ENCODE results near the gene DOCK6.

Gene DOCK6

DNA sequence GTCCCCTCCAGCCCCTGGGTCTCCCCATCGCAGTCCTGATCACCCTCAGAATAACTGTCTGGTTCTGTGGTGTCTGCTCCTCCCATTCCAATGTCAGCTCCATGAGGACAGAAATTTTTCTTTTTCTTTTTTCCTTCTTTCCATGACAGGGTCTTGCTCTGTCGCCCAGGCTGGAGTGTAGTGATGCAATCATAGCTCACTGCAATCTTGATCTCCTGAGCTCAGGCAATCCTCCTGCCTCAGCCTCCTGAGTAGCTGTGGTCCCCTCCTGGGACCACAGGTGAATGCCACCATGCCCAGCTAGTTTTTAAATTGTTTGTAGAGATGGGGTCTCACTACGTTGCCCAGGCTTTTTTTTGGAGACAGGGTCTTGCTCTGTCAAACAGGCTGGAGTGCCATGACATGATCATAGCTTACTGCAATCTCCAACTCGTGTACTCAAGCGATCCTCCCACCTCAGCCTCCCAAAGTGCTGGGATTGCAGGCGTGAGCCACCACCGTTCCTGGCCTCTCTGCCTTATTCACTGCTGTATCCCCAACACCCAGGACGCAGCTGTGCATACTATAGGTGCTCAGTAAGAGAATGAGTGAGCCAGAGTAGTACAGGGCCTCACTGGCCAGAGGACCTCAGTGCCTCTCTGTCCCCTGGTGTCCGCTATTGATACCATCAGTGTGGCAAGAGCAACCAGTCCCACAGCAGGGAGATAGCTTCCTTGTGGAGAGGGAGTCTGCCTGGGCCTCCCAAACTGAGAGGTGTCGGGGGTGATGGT is 5.2 kb upstream of the DOCK6 start:
- no peaks in the 10 kb centered on the region for H3K27me3 ChIP-seq
- H3K9me3 ChIP-seq: no peaks in the 10 kb centered on the region
- intact Hi-C loops (cut with DNase I; ENCODE audit: low total_unique reads): no loop called here
- H3K4me1 ChIP-seq: peaks cover 0 to 15% (median 4%) of the 10 kb centered on the region in 4 donors
- H3K4me3 ChIP-seq: no peak overlapping the region
- no peaks in the 10 kb centered on the region for H3K36me3 ChIP-seq
- TF ChIP-seq, protein P1, sequence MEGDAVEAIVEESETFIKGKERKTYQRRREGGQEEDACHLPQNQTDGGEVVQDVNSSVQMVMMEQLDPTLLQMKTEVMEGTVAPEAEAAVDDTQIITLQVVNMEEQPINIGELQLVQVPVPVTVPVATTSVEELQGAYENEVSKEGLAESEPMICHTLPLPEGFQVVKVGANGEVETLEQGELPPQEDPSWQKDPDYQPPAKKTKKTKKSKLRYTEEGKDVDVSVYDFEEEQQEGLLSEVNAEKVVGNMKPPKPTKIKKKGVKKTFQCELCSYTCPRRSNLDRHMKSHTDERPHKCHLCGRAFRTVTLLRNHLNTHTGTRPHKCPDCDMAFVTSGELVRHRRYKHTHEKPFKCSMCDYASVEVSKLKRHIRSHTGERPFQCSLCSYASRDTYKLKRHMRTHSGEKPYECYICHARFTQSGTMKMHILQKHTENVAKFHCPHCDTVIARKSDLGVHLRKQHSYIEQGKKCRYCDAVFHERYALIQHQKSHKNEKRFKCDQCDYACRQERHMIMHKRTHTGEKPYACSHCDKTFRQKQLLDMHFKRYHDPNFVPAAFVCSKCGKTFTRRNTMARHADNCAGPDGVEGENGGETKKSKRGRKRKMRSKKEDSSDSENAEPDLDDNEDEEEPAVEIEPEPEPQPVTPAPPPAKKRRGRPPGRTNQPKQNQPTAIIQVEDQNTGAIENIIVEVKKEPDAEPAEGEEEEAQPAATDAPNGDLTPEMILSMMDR (IDR thresholded peaks at IDR 0.05): no peak
- no peak overlapping the region for H3K27ac ChIP-seq
- no peak for DNase-seq

DNA sequence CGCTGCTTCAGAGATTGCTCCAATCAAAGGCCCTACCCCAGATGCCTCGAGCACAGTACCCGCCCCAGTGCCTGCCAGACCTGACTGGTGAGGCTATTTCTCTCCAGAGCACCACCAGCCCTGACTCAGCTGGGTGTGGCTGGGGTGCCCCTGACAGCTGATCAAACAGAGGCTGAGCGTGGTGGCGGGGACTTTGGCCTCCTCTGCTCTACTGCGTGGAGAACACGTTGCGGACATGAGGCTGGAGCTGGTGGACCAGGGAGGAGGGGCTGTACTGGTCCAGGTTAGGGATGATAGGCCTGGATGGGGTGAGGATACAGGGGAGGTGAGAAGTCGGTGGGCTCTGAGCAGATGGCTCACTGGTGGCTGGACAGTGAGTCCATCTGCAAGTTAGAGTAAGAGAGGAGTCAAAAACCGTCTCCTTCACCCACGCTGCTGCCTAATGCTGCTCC is 3.5 kb upstream of the DOCK6 start:
- peaks cover 0 to 23% (median 10%) of the 10 kb centered on the region in 4 donors for H3K4me1 ChIP-seq
- H3K27ac ChIP-seq: no peak overlapping the region
- no peaks in the 10 kb centered on the region for H3K27me3 ChIP-seq
- no peaks in the 10 kb centered on the region for H3K36me3 ChIP-seq
- no peaks in the 10 kb centered on the region for H3K9me3 ChIP-seq
- intact Hi-C loops (cut with DNase I; ENCODE audit: low total_unique reads): no loop called here
- TF ChIP-seq, protein P1 (IDR thresholded peaks at IDR 0.05): no peak
- DNase-seq: no peak
- H3K4me3 ChIP-seq: no peak overlapping the region

DNA sequence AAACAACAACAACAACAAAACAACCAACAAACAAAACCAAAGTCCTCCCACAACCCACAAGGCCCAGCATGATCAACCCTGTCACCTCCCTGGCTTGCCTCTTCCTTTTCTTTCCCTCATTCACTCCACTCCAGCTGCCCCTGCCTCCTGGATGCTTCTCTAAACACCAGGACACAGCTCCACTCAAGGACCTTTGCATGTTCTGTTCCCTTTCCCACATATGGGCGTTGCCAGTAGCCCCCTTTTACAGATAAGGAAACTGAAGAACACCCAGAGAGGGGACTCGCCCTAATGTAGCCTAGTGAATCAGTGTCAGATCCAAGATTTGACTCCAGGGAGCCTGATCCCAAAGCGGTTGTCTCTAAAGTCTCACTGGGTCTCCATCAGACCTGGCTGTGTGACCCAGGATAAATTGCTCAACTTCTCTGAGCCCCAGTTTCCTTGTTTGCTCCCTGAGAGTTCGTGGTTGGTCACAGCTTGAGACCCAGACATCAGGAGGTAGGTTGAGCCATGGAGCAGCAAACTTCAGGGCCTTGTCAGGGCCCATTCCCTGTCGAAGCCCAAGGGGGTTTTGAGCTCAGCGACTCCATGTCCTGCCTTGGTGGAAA is 3.0 kb upstream of the DOCK6 start:
- TF ChIP-seq, protein P1 (IDR thresholded peaks at IDR 0.05): no peak
- Histone ChIP-seq H3K9me3 (no peaks in the 10 kb centered on the region), H3K27ac (no peak overlapping the region), H3K27me3 (no peaks in the 10 kb centered on the region), H3K36me3 (no peaks in the 10 kb centered on the region), H3K4me3 (no peak overlapping the region), H3K4me1 (peaks cover 0 to 23% (median 10%) of the 10 kb centered on the region in 4 donors)
- no peak for DNase-seq
- intact Hi-C loops (cut with DNase I; ENCODE audit: low total_unique reads): no loop called here

DNA sequence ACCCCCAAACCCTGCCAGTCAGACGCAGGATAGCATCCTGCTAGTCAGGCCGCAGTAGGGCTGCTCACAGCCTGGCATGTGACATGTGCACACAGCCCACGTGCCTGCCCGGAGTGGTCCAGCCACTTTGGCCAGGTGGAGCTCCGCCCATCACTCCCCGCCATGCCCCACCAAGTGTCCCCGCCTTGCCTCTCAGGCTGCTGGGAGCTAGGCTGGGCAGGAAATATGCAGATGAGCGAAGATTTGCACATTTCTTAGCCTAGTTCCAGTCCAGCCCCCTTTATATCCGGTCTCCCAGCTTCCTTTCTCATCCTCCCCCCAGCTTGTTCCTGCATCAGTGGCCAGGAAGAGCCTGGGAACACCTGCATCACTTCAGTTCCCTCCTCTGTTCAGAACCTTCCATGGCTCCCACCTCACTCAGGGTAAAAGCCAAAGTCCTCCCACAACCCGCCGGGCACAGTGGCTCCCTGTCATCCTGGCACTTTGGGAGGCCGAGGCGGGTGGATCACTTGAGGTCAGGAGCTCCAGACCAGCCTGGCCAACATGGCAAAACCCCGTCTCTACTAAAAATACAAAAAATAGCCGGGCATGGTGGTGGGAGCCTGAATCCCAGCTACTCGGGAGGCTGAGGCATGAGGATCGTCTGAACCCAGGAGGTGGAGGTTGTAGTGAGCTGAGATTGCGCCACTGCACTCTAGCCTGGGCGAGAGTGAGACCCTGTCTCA is 2.3 kb upstream of the DOCK6 start:
- intact Hi-C loops (cut with DNase I; ENCODE audit: low total_unique reads): no loop called here
- Histone ChIP-seq H3K4me1 (peaks cover 0 to 23% (median 10%) of the 10 kb centered on the region in 4 donors), H3K27me3 (no peaks in the 10 kb centered on the region), H3K4me3 (no peak overlapping the region), H3K27ac (no peak overlapping the region), H3K36me3 (no peaks in the 10 kb centered on the region), H3K9me3 (no peaks in the 10 kb centered on the region)
- TF ChIP-seq, protein P1 (IDR thresholded peaks at IDR 0.05): no peak
- no peak for DNase-seq

DNA sequence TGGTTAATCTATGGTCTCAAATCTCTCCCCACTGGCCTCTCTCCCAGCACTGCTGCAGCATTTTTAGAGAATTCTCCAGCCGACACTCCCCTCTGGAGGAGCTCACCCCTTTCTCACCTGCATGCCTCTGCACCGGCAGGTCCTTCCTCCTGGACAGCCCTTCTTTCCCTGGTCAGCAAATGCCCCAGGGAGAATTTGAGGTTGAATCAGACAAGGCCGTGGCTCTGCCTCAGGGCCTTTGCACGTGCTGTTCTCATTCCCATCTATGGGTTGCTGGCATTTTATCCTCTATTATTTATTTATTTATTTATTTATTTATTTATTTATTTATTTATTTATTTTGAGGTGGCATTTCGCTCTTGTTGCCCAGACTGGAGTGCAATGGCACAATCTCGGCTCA is 1.4 kb upstream of the DOCK6 start:
- intact Hi-C loops (cut with DNase I; ENCODE audit: low total_unique reads): no loop called here
- H3K27me3 ChIP-seq: no peaks in the 10 kb centered on the region
- H3K4me1 ChIP-seq: peaks cover 0 to 18% (median 10%) of the 10 kb centered on the region in 4 donors
- H3K27ac ChIP-seq: no peak overlapping the region
- no peaks in the 10 kb centered on the region for H3K36me3 ChIP-seq
- H3K9me3 ChIP-seq: no peaks in the 10 kb centered on the region
- no peak overlapping the region for H3K4me3 ChIP-seq
- TF ChIP-seq, protein P1 (IDR thresholded peaks at IDR 0.05): no peak
- DNase-seq: no peak
